ENCODE results near the gene SESN3.
A peak's percentile ranks its signal among the peaks of the same experiment; 100 is the strongest.
"Not testable (repeated sequence)": the region's sequence is repeated elsewhere in the genome, so short reads cannot be mapped to it uniquely, and the experiment has no call there.

Gene SESN3

DNA sequence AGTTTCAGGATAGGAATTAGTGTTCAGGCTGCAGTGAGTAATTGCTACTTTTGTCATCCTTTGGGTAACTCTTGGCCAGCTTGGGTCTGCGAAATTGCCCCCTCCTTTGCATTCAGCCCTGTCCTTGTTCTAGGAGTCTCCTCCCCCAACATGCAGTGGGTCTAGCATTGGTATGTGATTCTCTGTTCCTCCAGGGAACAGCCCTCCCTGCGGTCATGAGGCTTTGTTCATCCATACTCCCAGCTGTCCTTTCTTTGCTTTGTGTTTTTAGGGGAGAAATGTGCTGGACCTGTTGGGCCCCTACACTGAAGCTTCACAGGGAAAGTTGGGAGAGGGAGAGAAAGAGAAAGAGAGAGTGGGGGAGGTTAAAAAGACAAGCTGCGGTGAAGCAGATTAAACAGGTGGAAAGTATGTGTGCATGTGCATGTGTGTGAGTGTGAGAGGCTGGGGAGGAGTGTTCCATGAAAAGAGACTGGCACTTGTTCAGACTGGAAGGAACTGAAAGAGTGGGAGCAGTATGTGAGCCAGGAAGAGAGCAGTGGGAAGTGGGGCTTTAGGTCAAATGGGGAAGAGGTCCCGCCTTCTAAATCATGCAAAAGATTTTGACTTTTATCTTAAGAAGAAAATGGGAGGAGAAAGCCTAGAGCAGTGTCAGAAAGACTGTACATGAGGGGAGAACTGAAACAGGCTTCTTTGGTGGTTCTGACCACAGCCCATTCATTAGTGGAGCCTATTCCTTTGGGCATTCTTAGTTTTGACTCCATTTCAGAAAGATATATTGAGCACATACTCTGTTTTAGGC is 17.9 kb upstream of the SESN3 start:
- peak; percentile 35 for DNase-seq

DNA sequence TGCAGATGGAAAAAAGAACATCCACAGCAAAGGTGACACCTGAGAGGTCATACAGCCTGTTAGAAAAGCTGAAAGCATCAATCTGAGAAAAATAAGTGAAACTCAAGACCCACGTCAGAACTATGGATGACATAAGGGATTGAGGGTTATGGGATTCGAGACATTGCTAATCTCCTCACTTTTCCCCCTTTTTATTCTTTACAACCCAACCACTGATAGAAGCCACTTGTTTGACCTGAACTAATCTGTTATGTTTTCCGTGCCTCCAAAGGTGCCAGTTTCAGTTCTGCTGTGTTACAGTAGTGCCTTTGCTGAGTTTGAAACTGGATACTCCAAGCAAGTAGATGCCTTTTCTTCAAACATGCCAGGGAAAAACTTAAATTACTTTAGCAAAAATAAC is 16.9 kb upstream of the SESN3 start:
- no peak for DNase-seq

GRCh38 chr11:95247127-95247684 is 16.2 kb upstream of the SESN3 start:
- peak; percentile 75 for DNase-seq

- DNase-seq = no peak
Measured at GRCh38 chr11:95245581-95245980, 14.6 kb upstream of the SESN3 start.

DNA sequence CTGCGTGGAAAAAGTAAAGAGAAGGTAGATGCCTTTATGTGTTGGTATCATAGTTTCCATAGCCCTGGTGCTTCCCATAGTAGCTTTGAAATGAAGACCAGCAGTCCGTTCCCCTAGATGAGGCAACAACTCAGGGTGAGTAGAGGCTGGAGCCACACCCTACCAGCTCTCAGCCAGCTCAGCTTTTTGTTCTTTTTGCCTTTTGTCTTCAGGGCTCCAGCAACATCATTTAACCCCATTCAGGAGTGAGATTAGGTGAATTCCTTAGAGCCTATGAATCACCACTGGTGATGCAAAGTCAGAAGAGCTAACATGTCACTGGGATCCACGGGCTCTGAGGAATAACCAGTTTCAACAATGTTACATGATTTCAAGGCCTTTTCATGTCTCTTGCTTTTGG is 14.0 kb upstream of the SESN3 start:
- DNase-seq = no peak

DNA sequence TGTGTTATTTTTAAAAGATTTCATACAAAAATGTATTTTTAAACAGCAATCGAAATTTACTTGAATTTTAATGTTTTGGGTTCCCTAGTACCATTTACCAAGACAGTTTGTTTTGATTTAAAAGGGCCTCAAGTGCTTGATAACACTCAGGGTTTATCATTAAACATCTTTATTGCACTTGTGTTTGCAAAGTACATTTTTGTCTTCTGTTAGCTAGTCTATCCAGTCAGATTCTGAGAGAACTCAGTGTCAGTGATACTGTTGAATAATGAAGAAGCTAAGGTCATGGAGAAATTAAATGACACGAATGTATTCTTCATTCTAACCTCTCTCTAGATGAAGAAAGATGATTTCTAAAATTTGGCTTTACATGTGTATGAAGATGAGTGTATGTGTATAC is 12.7 kb upstream of the SESN3 start:
- no peak for DNase-seq

DNA sequence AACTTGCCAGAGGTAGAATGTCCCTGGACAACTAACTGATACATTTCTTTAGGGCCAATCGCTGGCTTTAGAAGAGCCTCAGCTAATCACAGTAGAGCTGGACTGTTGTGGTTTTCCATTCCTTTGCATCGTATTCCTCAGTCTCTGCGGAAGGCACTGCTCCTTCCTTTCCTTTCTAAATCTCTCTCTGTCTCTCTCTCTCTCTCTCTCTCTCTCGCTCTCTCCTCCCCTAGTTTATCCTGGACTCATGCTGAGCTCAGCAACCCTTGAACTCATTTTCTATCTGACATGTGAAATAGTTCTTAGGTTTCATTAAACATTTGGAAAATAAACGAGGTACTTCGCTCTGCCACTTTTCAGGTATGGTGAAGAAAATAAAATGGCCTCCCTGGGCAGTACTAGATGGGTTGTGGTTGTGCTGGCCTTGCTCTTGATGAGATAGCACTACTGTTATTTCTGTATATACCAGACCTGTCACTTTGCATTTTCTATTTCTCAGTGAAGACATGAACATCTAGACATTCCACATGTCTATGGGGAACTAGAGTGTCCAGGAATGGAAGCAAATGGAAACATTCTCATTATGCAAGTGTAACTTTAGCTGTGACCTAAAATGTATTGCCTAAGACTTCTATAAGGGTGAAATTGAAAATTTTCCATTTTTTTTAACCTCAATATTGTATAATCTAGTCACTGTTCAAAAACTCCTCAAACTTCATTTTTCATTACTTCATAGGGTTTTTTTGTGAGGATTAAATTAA is 12.0 kb upstream of the SESN3 start:
- no peak for DNase-seq

DNA sequence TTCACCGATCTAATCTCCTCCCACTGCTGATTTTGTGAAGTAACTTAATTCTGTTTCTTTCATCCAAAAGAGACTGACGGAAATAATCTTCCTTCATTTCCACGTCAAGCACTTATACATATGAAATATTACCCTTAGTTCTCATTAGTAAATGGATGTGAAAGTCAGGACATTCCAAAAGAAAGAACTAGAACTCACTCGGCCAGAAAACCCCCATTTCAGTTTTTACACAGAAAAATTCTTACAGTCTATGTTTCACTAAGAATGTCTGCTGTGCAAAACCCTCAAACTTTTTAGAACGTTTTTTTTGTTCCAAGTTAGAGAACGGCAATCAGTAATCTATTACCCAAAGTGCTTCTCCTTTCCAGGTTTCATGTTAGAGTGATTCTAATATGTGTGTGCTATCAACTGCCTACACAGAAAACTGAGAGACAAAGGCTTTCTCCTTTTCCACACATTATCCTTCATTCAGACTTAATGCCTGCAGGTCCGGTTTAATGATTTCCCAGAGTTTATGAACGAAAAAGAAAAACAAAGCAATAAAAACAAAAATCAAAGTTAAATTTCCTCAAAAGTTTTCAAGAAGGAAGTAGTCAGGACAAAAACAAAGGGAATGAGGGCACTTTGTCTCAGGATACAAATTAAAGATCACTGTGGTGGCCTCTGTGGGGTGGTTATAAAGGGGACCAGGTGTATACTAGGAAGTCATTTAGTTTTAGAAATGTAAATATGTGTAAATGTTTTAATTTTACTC is 11.3 kb upstream of the SESN3 start:
- no peak for DNase-seq

DNA sequence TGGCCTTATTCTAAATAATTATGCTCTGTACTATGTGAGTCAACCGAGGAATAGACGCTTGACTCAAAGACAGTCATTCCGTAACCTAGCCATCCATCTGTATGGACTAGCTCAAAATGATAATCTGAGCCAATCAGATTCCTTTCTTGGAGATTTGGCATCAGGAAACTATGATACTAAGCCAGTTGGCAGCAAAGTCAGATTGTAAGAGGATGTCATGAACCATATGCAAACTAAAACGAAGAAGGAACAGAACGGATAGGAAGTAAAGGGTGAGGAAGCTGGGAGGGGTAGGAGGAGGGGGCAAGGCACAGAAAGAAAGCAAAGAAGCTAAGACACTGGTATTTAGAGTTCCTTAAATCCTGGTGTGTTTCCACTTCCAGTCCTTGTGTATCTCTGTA is 10.7 kb upstream of the SESN3 start:
- DNase-seq = no peak

- no peak for DNase-seq
Measured at GRCh38 chr11:95239871-95240649, 9.1 kb upstream of the SESN3 start.

GRCh38 chr11:95232666-95233065 is 1.7 kb upstream of the SESN3 start:
- peak; percentile 81 for DNase-seq

DNA sequence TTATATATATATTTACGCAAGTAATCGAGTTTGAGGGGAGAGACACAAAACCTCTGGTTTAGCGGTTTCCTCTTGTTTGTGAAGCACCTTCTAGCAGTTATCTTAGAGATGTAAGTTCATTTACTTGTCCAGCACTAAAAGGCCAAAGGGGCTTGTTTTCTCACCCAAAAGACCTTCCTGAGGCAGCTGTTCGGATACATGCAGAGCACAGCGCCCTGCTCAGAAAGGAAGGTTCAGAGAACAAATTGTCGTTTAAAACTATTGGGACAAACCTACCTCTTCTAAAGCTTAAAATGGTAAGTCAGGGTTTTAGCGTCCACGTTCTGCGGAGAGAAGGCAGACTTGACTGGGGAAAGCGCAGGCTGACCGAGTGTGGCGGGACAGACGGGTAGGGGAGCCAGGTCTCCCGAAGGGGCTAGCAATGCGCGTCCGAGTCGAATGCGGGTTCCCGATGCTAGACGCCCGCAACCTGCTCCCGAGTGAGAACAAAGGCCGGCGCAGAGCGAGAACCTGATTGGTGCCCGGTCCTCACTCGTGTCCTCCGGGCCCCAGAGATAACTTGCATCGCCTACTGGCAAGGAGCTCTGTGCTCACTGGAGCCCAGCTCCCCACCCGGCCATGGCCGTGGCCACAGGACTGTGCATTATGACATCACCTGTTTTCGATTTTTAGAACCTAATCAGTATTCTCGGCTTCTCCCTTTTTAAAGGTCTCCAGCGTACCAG is 1.0 kb upstream of the SESN3 start:
- DNase-seq = peak; percentile 89

GRCh38 chr11:95230810-95231126 is 234 bp downstream of the SESN3 start:
- DNase-seq = no peak

DNA sequence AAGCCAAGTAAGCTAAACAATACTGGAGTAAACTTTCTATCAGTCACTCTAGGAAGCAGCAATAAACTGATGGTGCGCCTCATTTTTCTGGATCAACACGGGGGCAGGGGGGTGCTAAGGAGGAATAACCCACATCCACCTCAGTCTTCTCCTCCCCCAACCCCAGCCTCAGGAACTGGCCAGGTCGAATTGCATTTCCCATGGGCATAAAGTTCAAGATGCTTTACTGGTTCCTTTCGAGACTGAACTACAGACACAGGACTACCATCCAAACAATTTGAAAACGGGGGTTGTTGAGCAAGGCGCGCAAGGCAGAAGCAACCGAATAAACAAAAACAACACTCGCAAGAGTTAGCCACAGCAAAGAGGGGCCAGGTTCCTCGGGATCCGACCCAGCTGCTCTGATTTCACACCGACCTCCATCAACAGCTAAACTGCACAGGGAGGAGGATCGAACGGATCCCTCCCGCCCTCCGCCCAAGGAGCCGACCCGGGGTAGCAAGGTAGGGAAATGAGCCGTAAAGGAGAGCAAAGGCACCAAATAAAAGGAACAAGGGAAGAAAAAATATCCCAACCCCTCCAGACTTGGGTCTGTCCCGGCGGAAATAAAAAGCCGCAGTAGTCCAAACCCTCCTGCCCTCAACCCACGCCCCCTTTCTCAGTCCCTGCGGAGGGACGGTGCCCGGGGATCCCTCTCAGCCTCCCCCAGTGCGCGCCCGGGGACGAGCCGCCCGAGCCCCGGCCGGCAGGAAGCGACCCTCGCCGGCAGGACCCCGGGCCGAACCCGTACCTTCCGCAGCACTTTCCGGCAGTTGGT is 801 bp downstream of the SESN3 start:
- DNase-seq = peak; percentile 67

- DNase-seq = peak; percentile 91
Measured at GRCh38 chr11:95229199-95229992, 1.6 kb downstream of the SESN3 start.

DNA sequence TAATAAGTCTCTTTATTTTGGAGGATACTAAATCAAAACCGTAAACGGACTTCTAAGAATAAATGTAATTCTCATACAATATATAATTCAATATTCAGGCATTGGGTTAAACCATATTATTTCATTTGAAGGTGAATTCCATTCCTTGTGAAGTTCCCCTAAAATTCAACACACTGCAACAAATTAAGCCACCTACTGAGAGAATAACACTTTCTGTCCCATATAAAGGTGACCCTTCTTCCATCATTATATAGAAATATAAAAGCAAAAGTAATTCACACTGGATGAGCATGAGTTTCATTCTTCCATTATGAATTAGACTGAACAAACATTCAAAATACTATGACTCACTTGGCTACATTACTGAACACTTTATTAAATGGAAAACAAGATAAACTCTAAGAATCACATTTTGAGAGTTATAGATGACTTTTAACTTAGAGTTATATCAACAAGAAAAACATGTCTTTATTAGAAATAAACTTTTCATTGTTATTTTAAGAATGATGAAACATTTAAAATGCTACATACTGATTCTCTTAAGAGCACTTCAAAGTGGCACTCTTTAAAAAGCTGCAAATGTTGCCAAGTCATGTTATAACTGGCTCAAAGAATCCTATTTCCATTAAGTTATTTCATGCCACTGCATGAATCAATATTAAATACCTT is 2.8 kb downstream of the SESN3 start:
- peak; percentile 38 for DNase-seq

DNA sequence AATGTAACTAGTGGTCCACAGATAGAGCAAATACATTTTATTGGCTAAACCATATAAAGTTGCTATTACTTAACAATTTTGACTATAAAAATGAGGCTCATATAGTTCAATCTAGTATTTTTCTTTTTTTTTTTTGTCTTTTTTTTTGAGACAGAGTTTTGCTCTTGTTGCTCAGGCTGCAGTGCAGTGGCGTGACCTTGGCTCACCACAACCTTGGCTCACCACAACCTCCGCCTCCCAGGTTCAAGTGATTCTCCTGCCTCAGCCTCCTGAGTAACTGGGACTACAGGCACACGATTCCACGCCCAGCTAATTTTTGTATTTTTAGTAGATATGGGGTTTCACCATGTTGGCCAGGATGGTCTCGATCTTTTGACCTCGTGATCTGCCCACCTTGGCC is 3.9 kb downstream of the SESN3 start:
- not testable (repeated sequence) for DNase-seq

- DNase-seq = no peak
Measured at GRCh38 chr11:95222817-95223216, 8.2 kb downstream of the SESN3 start.

GRCh38 chr11:95219599-95219998 is 11.4 kb downstream of the SESN3 start:
- DNase-seq = no peak

- no peak for DNase-seq
Measured at GRCh38 chr11:95218149-95218548, 12.9 kb downstream of the SESN3 start.

Measured in DMS79 treated with DMSO at 0.1 percent for 48 hours (cell line).